HFFc6 (cell line): Measurements from ENCODE around the gene COPA. TPM values are rescaled to one million over a fixed set of nuclear protein-coding genes. Genes with fewer than 3 reads are reported as not detected.

Experiments
- DNase-seq: peaks from one replicate; pipeline ENCODE4 v3.0.0-alpha.2; 2018
- H3K27ac Mint-ChIP-seq: 2 replicates; pipeline ENCODE4 v1.8.0; 2020; ENCODE audit warnings: mild to moderate bottlenecking, mixed read lengths
- H3K27me3 Mint-ChIP-seq: 2 replicates; pipeline ENCODE4 v1.8.0; 2021; ENCODE audit warnings: mild to moderate bottlenecking, moderate library complexity, mixed read lengths; ENCODE audit not compliant: insufficient read depth
- H3K36me3 Mint-ChIP-seq: 2 replicates; pipeline ENCODE4 v1.8.0; 2021; ENCODE audit warnings: low read depth, mixed read lengths
- H3K4me1 Mint-ChIP-seq: 2 replicates; pipeline ENCODE4 v1.8.0; 2020; ENCODE audit warnings: low read depth, mixed read lengths
- H3K4me3 Mint-ChIP-seq: 2 replicates; pipeline ENCODE4 v1.8.0; 2020; ENCODE audit warnings: mild to moderate bottlenecking, moderate library complexity, mixed read lengths
- H3K9me3 Mint-ChIP-seq: 2 replicates; pipeline ENCODE4 v1.8.0; 2020; ENCODE audit warnings: mild to moderate bottlenecking, mixed read lengths
- CTCF ChIP-seq: fragments of 200-600 bp; sonication (generic); IDR thresholded peaks from 2 replicates; pipeline ENCODE4 v1.5.0; 2021; ENCODE audit warnings: antibody characterized with exemption, mild to moderate bottlenecking
- total RNA-seq, 6 experiments: library from RNA; stranded (reverse); fragmentation: NEBNext Ultra II Directional; extraction: Animal tissue kit (Norgen Biotek cat#: 25700); gene quantifications; 2 replicates in 1 of 6; 3 replicates in 5 of 6; pipeline ENCODE4 v1.2.3, GENCODE V29; 2021

Gene COPA
- total RNA-seq, 6 experiments from 2014 or later: 218 to 257 (median 249) TPM

GRCh38 chr1:160375788-160376524 is 32.9 kb upstream of the COPA start:
- no peak overlapping the region; the same call in 1 of the 2 replicates for H3K27ac Mint-ChIP-seq
- peaks cover 31% of the 10 kb centered on the region for H3K4me1 Mint-ChIP-seq
- TF ChIP-seq CTCF: no peak
- H3K27me3 Mint-ChIP-seq: peaks cover 11% of the 10 kb centered on the region
- no peaks in the 10 kb centered on the region for H3K9me3 Mint-ChIP-seq
- H3K36me3 Mint-ChIP-seq: no peaks in the 10 kb centered on the region
- peak; percentile 17 for DNase-seq
- H3K4me3 Mint-ChIP-seq: peak overlapping the region; percentile 27

GRCh38 chr1:160374306-160375110 is 31.5 kb upstream of the COPA start:
- Mint-ChIP-seq H3K27me3 (peaks cover 14% of the 10 kb centered on the region), H3K4me1 (peaks cover 31% of the 10 kb centered on the region), H3K9me3 (no peaks in the 10 kb centered on the region), H3K27ac (no peak overlapping the region), H3K36me3 (no peaks in the 10 kb centered on the region), H3K4me3 (no peak overlapping the region)
- no peak for TF ChIP-seq CTCF
- no peak for DNase-seq

GRCh38 chr1:160373696-160374095 is 30.6 kb upstream of the COPA start:
- H3K4me1 Mint-ChIP-seq: peaks cover 31% of the 10 kb centered on the region
- no peak overlapping the region for H3K27ac Mint-ChIP-seq
- no peak for DNase-seq
- no peaks in the 10 kb centered on the region for H3K36me3 Mint-ChIP-seq
- H3K27me3 Mint-ChIP-seq: peaks cover 14% of the 10 kb centered on the region
- no peak overlapping the region for H3K4me3 Mint-ChIP-seq
- H3K9me3 Mint-ChIP-seq: no peaks in the 10 kb centered on the region
- no peak for TF ChIP-seq CTCF

GRCh38 chr1:160371756-160372155 is 28.7 kb upstream of the COPA start:
- no peak overlapping the region for H3K4me3 Mint-ChIP-seq
- no peak for TF ChIP-seq CTCF
- no peak for DNase-seq
- peaks cover 28% of the 10 kb centered on the region for H3K27me3 Mint-ChIP-seq
- peaks cover 17% of the 10 kb centered on the region for H3K4me1 Mint-ChIP-seq
- no peaks in the 10 kb centered on the region for H3K9me3 Mint-ChIP-seq
- H3K36me3 Mint-ChIP-seq: no peaks in the 10 kb centered on the region
- H3K27ac Mint-ChIP-seq: no peak overlapping the region

GRCh38 chr1:160371346-160371631 is 28.2 kb upstream of the COPA start:
- no peak for DNase-seq
- no peak overlapping the region for H3K4me3 Mint-ChIP-seq
- H3K36me3 Mint-ChIP-seq: no peaks in the 10 kb centered on the region
- H3K9me3 Mint-ChIP-seq: no peaks in the 10 kb centered on the region
- H3K4me1 Mint-ChIP-seq: peaks cover 12% of the 10 kb centered on the region
- H3K27ac Mint-ChIP-seq: no peak overlapping the region
- peaks cover 28% of the 10 kb centered on the region for H3K27me3 Mint-ChIP-seq
- no peak for TF ChIP-seq CTCF
